Stomach (tissue), 9 donors: ENCODE results near the gene CTSA. TPM values are rescaled to one million over a fixed set of nuclear protein-coding genes. Genes with fewer than 3 reads are reported as not detected.

Experiments used
- DNase-seq, 2 donors: peaks; one replicate each; pipeline versions ENCODE4 v3.0.0 to v3.0.0-alpha.2; 2013 to 2019
- H3K27ac ChIP-seq, 5 donors: fragments of 200-600 bp in 4 of 5; sonication (generic) in 4 of 5; one replicate each; pipeline ENCODE4 v1.5.1; 2013 to 2019; ENCODE audit warnings: mild to moderate bottlenecking in 1 of 5, moderate library complexity in 1 of 5
- H3K27me3 ChIP-seq, 3 donors: fragments of 200-600 bp; sonication (generic); one replicate each; pipeline ENCODE4 v1.5.1; 2017 to 2019; ENCODE audit warnings: mixed run types in 1 of 3
- H3K36me3 ChIP-seq, 4 donors: fragments of 200-600 bp; sonication (generic); 1 replicate in 3 of 4; 2 replicates in 1 of 4; pipeline ENCODE4 v1.5.1; 2016 to 2019
- H3K4me1 ChIP-seq, 4 donors: fragments of 200-600 bp; sonication (generic); one replicate each; pipeline ENCODE4 v1.5.1; 2016 to 2019
- H3K4me3 ChIP-seq, 4 donors: fragments of 200-600 bp; sonication (generic) in 3 of 4; one replicate each; pipeline ENCODE4 v1.5.1; 2016 to 2019; ENCODE audit warnings: mild to moderate bottlenecking in 1 of 4
- H3K9me3 ChIP-seq, 4 donors: fragments of 200-600 bp; sonication (generic); one replicate each; pipeline ENCODE4 v1.5.1; 2016 to 2019
- CTCF ChIP-seq, 7 experiments: fragments of 450-650 bp in 4 of 7; fragments of 200-600 bp in 3 of 7; sonication (generic) in 3 of 7; IDR thresholded peaks; one replicate each; pipeline ENCODE4 v1.5.1; 2016 to 2019; ENCODE audit warnings: antibody characterized with exemption in 7 of 7, control low read depth in 2 of 7, mild to moderate bottlenecking in 1 of 7
- EP300 ChIP-seq: sonication (generic); formaldehyde crosslinking; IDR thresholded peaks from one replicate; pipeline ENCODE4 v1.6.1; 2017; ENCODE audit warnings: antibody characterized with exemption
- POLR2A ChIP-seq, 4 donors: fragments of 450-650 bp; IDR thresholded peaks; one replicate each; pipeline ENCODE4 v1.6.1; 2016; ENCODE audit warnings: antibody characterized with exemption in 4 of 4, control low read depth in 2 of 4, mild to moderate bottlenecking in 1 of 4, moderate library complexity in 1 of 4
- POLR2AphosphoS5 ChIP-seq, 3 donors: sonication (generic); formaldehyde crosslinking; IDR thresholded peaks; one replicate each; pipeline ENCODE4 v1.6.1; 2016; ENCODE audit warnings: antibody characterized with exemption in 3 of 3
- WGBS, 5 donors: extraction: QIAGEN DNeasy Blood & Tissue Kit in 3 of 5; methylation state at CpG; one replicate each; pipeline versions ENCODE4 v1.1.5 to v1.1.7; 2013 to 2018; 5-methylcytosine and 5-hydroxymethylcytosine counted together
- intact Hi-C: fragments of 100-400 bp; cut with DNase I; formaldehyde crosslinking; loops from one replicate; pipeline ENCODE4 v1.15.1; 2023; ENCODE audit warnings: low total_unique reads
- polyA plus RNA-seq, 3 donors: library from polyadenylated mRNA; stranded (reverse); fragments of 200-250 nt; gene quantifications; one replicate each; pipeline ENCODE4 v1.2.3, GENCODE V29; 2013
- total RNA-seq, 5 donors: library from RNA; depleted of rRNA; stranded (reverse); fragments of >200 nt; gene quantifications; one replicate each; pipeline versions ENCODE4 v1.1.0 to v1.2.3, GENCODE V29; 2014 to 2016
- donor health status: healthy with polysubstance abuse.
- donor health status: Bipolar disorder and iron deficiency.
- donor health status: healthy.

CTSA gene
- total and polyA plus RNA-seq, 8 donors: 29.9 to 292 (median 68.7) TPM

GRCh38 chr20:45946149-45946970 is 55.2 kb downstream of the CTSA start:
- 63 to 83% (median 78%) methylated on average over 4 to 20 of the region's 20 CpGs for WGBS, 5 donors
- peak in 1 of 2 donors; percentile 51 for DNase-seq
- TF ChIP-seq POLR2AphosphoS5 (IDR thresholded peaks at IDR 0.05): peak in 2 of 3 donors; percentile 3 to 54
- no peak for TF ChIP-seq POLR2A (IDR thresholded peaks at IDR 0.05)
- no peaks in the 10 kb centered on the region for H3K9me3 ChIP-seq
- H3K27ac ChIP-seq: peak overlapping the region in 4 of 5 donors; percentile 35 to 80 (median 62)
- peaks cover 85 to 100% (median 100%) of the 10 kb centered on the region in 4 donors for H3K36me3 ChIP-seq
- peaks cover 0 to 27% (median 16%) of the 10 kb centered on the region in 4 donors for H3K4me1 ChIP-seq
- H3K27me3 ChIP-seq: no peaks in the 10 kb centered on the region
- intact Hi-C loops: no loop called here
- no peak overlapping the region for H3K4me3 ChIP-seq

- Histone ChIP-seq H3K27me3 (no peaks in the 10 kb centered on the region), H3K4me3 (no peak overlapping the region), H3K4me1 (peaks cover 0 to 27% (median 16%) of the 10 kb centered on the region in 4 donors), H3K27ac (peak overlapping the region in 3 of 5 donors; percentile 56 to 80 (median 69)), H3K9me3 (no peaks in the 10 kb centered on the region), H3K36me3 (peaks cover 89 to 100% (median 100%) of the 10 kb centered on the region in 4 donors)
- no peak for DNase-seq
- WGBS, 5 donors: 82 to 97% (median 86%) methylated on average over 5 to 29 of the region's 29 CpGs
- intact Hi-C loops: no loop called here
- no peak for TF ChIP-seq EP300
Measured at GRCh38 chr20:45947110-45947866, 56.2 kb downstream of the CTSA start.

- Histone ChIP-seq H3K4me3 (no peak overlapping the region), H3K9me3 (no peaks in the 10 kb centered on the region), H3K27me3 (no peaks in the 10 kb centered on the region), H3K36me3 (peaks cover 89 to 100% (median 100%) of the 10 kb centered on the region in 4 donors), H3K27ac (no peak overlapping the region), H3K4me1 (peaks cover 0 to 27% (median 16%) of the 10 kb centered on the region in 4 donors)
- WGBS, 5 donors: 71 to 89% (median 84%) methylated on average over 3 to 7 of the region's 7 CpGs
- DNase-seq: no peak
- TF ChIP-seq POLR2A (IDR thresholded peaks at IDR 0.05) (no peak), CTCF (IDR thresholded peaks at IDR 0.05) (no peak), POLR2AphosphoS5 (IDR thresholded peaks at IDR 0.05) (no peak), EP300 (no peak)
- intact Hi-C loops: no loop called here
Measured at GRCh38 chr20:45948261-45948733, 57.2 kb downstream of the CTSA start.

Other genes starting within 250 kb of the CTSA start
- not detected for gene WFDC11, start 221.1 kb upstream of the CTSA start, total RNA-seq
- gene WFDC11, start 221.1 kb upstream of the CTSA start, polyA plus RNA-seq: not detected
- gene WFDC13, start 189.3 kb upstream of the CTSA start, total RNA-seq: not detected
- not detected for gene WFDC13, start 189.3 kb upstream of the CTSA start, polyA plus RNA-seq
- gene WFDC10B, start 186.3 kb upstream of the CTSA start, total RNA-seq: 1 to 10 TPM in 1 of 5 donors, not detected in 4; 4.3 TPM
- gene WFDC10B, start 186.3 kb upstream of the CTSA start, polyA plus RNA-seq: 1 to 10 TPM in 1 of 3 donors, not detected in 2; 1.6 TPM
- gene SPINT4, start 169.0 kb upstream of the CTSA start, total RNA-seq: not detected
- not detected for gene SPINT4, start 169.0 kb upstream of the CTSA start, polyA plus RNA-seq
- 1 to 10 TPM in 1 of 5 donors, not detected in 4; 2.8 TPM for gene WFDC3, start 99.5 kb upstream of the CTSA start, total RNA-seq
- 10 to 100 TPM in 1 of 3 donors, 1 to 10 TPM in 2; 1.7 to 18.8 (median 9.2) TPM for gene WFDC3, start 99.5 kb upstream of the CTSA start, polyA plus RNA-seq
- gene DNTTIP1, start 99.4 kb upstream of the CTSA start, total RNA-seq: 10 to 100 TPM in 4 of 5 donors, 1 to 10 TPM in 1; 9.6 to 76.8 (median 34.1) TPM
- gene DNTTIP1, start 99.4 kb upstream of the CTSA start, polyA plus RNA-seq: 10 to 100 TPM; 27.2 to 56.8 (median 43.0) TPM
- 10 to 100 TPM in 4 of 5 donors, not detected in 1; 10.5 to 37.5 (median 13.4) TPM for gene UBE2C, start 78.7 kb upstream of the CTSA start, total RNA-seq
- 10 to 100 TPM; 13.1 to 72.2 (median 39.0) TPM for gene UBE2C, start 78.7 kb upstream of the CTSA start, polyA plus RNA-seq
- 1 to 10 TPM in 1 of 5 donors, not detected in 4; 4.9 TPM for gene TNNC2, start 64.0 kb upstream of the CTSA start, total RNA-seq
- 10 to 100 TPM in 1 of 3 donors, 1 to 10 TPM in 1, not detected in 1; 3.0 to 12.4 TPM for gene TNNC2, start 64.0 kb upstream of the CTSA start, polyA plus RNA-seq
- gene SNX21, start 57.5 kb upstream of the CTSA start, total RNA-seq: 100 to 1,000 TPM in 1 of 5 donors, 10 to 100 TPM in 4; 20.4 to 120 (median 48.3) TPM
- gene SNX21, start 57.5 kb upstream of the CTSA start, polyA plus RNA-seq: 10 to 100 TPM; 15.2 to 23.5 (median 16.7) TPM
- gene ACOT8, start 33.9 kb upstream of the CTSA start, total RNA-seq: 100 to 1,000 TPM in 3 of 5 donors, 10 to 100 TPM in 2; 26.6 to 216 (median 131) TPM
- gene ACOT8, start 33.9 kb upstream of the CTSA start, polyA plus RNA-seq: 10 to 100 TPM; 36.8 to 63.7 (median 58.3) TPM
- 1 to 10 TPM in 2 of 5 donors, under 1 TPM in 2, not detected in 1; 0.87 to 2.3 (median 1.6) TPM for gene ZSWIM3, start 33.7 kb upstream of the CTSA start, total RNA-seq
- 1 to 10 TPM; 1.4 to 2.1 (median 1.8) TPM for gene ZSWIM3, start 33.7 kb upstream of the CTSA start, polyA plus RNA-seq
- gene ZSWIM1, start 10.1 kb upstream of the CTSA start, total RNA-seq: 10 to 100 TPM in 2 of 5 donors, 1 to 10 TPM in 3; 2.3 to 13.4 (median 3.8) TPM
- gene ZSWIM1, start 10.1 kb upstream of the CTSA start, polyA plus RNA-seq: 1 to 10 TPM; 1.7 to 3.4 (median 3.4) TPM
- 10 to 100 TPM in 2 of 5 donors, 1 to 10 TPM in 1, not detected in 2; 4.2 to 15.5 (median 13.9) TPM for gene SPATA25, start 3.7 kb upstream of the CTSA start, total RNA-seq
- under 1 TPM in 2 of 3 donors, not detected in 1; 0.50 to 0.85 TPM for gene SPATA25, start 3.7 kb upstream of the CTSA start, polyA plus RNA-seq
- gene NEURL2, start 127 bp upstream of the CTSA start, total RNA-seq: 10 to 100 TPM in 2 of 5 donors, 1 to 10 TPM in 2, not detected in 1; 3.9 to 29.9 (median 9.6) TPM
- 1 to 10 TPM; 3.3 to 3.8 (median 3.7) TPM for gene NEURL2, start 127 bp upstream of the CTSA start, polyA plus RNA-seq
- 100 to 1,000 TPM in 2 of 5 donors, 10 to 100 TPM in 3; 22.0 to 313 (median 70.1) TPM for gene PLTP, start 20.8 kb downstream of the CTSA start, total RNA-seq
- 10 to 100 TPM; 51.5 to 58.6 (median 53.2) TPM for gene PLTP, start 20.8 kb downstream of the CTSA start, polyA plus RNA-seq
- 10 to 100 TPM; 22.2 to 41.4 (median 32.5) TPM for gene PCIF1, start 43.3 kb downstream of the CTSA start, total RNA-seq
- gene PCIF1, start 43.3 kb downstream of the CTSA start, polyA plus RNA-seq: 10 to 100 TPM; 21.0 to 25.1 (median 21.1) TPM
- gene ZNF335, start 80.9 kb downstream of the CTSA start, total RNA-seq: 10 to 100 TPM in 4 of 5 donors, 1 to 10 TPM in 1; 8.3 to 72.3 (median 38.5) TPM
- gene ZNF335, start 80.9 kb downstream of the CTSA start, polyA plus RNA-seq: 10 to 100 TPM in 1 of 3 donors, 1 to 10 TPM in 2; 7.2 to 12.0 (median 9.3) TPM
- 1 to 10 TPM in 2 of 5 donors, not detected in 3; 1.3 to 5.1 TPM for gene MMP9, start 117.6 kb downstream of the CTSA start, total RNA-seq
- 1 to 10 TPM in 2 of 3 donors, under 1 TPM in 1; 0.31 to 1.9 (median 1.2) TPM for gene MMP9, start 117.6 kb downstream of the CTSA start, polyA plus RNA-seq
- 1 to 10 TPM in 1 of 5 donors, not detected in 4; 1.3 TPM for gene SLC12A5, start 137.9 kb downstream of the CTSA start, total RNA-seq
- gene SLC12A5, start 137.9 kb downstream of the CTSA start, polyA plus RNA-seq: 1 to 10 TPM in 2 of 3 donors, under 1 TPM in 1; 0.93 to 6.2 (median 5.5) TPM
- 10 to 100 TPM in 2 of 5 donors, 1 to 10 TPM in 3; 4.3 to 58.9 (median 9.5) TPM for gene NCOA5, start 198.6 kb downstream of the CTSA start, total RNA-seq
- gene NCOA5, start 198.6 kb downstream of the CTSA start, polyA plus RNA-seq: 10 to 100 TPM; 11.2 to 17.7 (median 11.6) TPM
- gene CD40, start 227.0 kb downstream of the CTSA start, total RNA-seq: 10 to 100 TPM in 1 of 5 donors, 1 to 10 TPM in 3, not detected in 1; 2.8 to 18.7 (median 4.4) TPM
- gene CD40, start 227.0 kb downstream of the CTSA start, polyA plus RNA-seq: 10 to 100 TPM in 1 of 3 donors, 1 to 10 TPM in 2; 5.2 to 19.9 (median 8.4) TPM